B cell (primary cell): ENCODE measurements around the gene COX6B2. TPM values are rescaled to one million over a fixed set of nuclear protein-coding genes. Genes with fewer than 3 reads are reported as not detected.

Experiments
- ATAC-seq: fragments of 200-7000 bp; cut with Tn5 transposase; one replicate; pipeline ENCODE4 v1.10.0; 2021; ENCODE audit warnings: low read depth, mild to moderate bottlenecking, moderate number of reproducible peaks, moderate library complexity
- CTCF ChIA-PET: fragments of 350-600 bp; sonication (Branson Sonifier 250); formaldehyde crosslinking; loops from one replicate; lab custom pipeline; 2021; ENCODE audit warnings: antibody characterized with exemption, inconsistent platforms; lab: Charles Lee
- POLR2A ChIA-PET: fragments of 350-600 bp; sonication (Branson Sonifier 250); formaldehyde crosslinking; loops from one replicate; lab custom pipeline; 2021; ENCODE audit warnings: antibody characterized with exemption; lab: Charles Lee
- DNase-seq: peaks from one replicate; pipeline ENCODE4 v3.0.0; 2013
- H2AFZ ChIP-seq: 2 replicates; pipeline ENCODE4 v1.6.1; 2012; ENCODE audit warnings: mild to moderate bottlenecking, low read depth, low read length; ENCODE audit not compliant: insufficient read depth, poor library complexity, severe bottlenecking
- H3K27ac ChIP-seq, 2 donors: 1 replicate in 1 of 2; 2 replicates in 1 of 2; pipeline ENCODE4 v1.5.1; 2012 to 2013; ENCODE audit warnings: low read length in 2 of 2, mild to moderate bottlenecking in 2 of 2, moderate library complexity in 1 of 2
- H3K27me3 ChIP-seq, 4 experiments: fragments of 200-600 bp in 1 of 4; sonication (generic) in 1 of 4; replicated peaks in 1 of 4; 1 replicate in 2 of 4; 2 replicates in 2 of 4; pipeline versions ENCODE4 v1.6.1 to v1.7.0; 2013 to 2016; ENCODE audit warnings: low read length in 3 of 4, mild to moderate bottlenecking in 2 of 4, mixed read lengths in 1 of 4, moderate library complexity in 1 of 4; ENCODE audit not compliant: insufficient read depth in 4 of 4, control insufficient read depth in 3 of 4; ENCODE audit errors: control extremely low read depth in 1 of 4
- H3K36me3 ChIP-seq, 2 experiments: replicated peaks in 1 of 2; 1 replicate in 1 of 2; 2 replicates in 1 of 2; pipeline versions ENCODE4 v1.6.1 to v1.7.1; 2013; ENCODE audit warnings: low read length in 1 of 2; ENCODE audit not compliant: insufficient read depth in 2 of 2, control insufficient read depth in 1 of 2; ENCODE audit errors: control extremely low read depth in 1 of 2, extremely low read depth in 1 of 2
- H3K4me1 ChIP-seq, 2 donors: fragments of 200-600 bp in 1 of 2; sonication (generic) in 1 of 2; 1 replicate in 1 of 2; 2 replicates in 1 of 2; pipeline versions ENCODE4 v1.5.1 to v1.6.1; 2013 to 2017; ENCODE audit warnings: low read length in 2 of 2; ENCODE audit not compliant: control insufficient read depth in 2 of 2, insufficient read depth in 2 of 2
- H3K4me2 ChIP-seq: replicated peaks from 2 replicates; pipeline ENCODE3; 2012; ENCODE audit warnings: mild to moderate bottlenecking, low read depth, low read length; ENCODE audit not compliant: poor library complexity, severe bottlenecking
- H3K4me3 ChIP-seq, 5 experiments: fragments of 200-600 bp in 1 of 5; sonication (generic) in 1 of 5; 1 replicate in 3 of 5; 2 replicates in 2 of 5; pipeline versions ENCODE4 v1.5.1 to v1.7.0; 2011 to 2016; ENCODE audit warnings: low read length in 4 of 5, mild to moderate bottlenecking in 4 of 5, low read depth in 2 of 5, control low read depth in 1 of 5, moderate library complexity in 1 of 5; ENCODE audit not compliant: insufficient read depth in 1 of 5; ENCODE audit errors: control extremely low read depth in 1 of 5, extremely low read depth in 1 of 5
- H3K79me2 ChIP-seq: fragments of 200-600 bp; sonication (generic); one replicate; pipeline ENCODE4 v1.6.0; 2016; ENCODE audit warnings: low read length; ENCODE audit not compliant: control insufficient read depth, insufficient read depth
- H3K9ac ChIP-seq: fragments of 200-600 bp; sonication (generic); 2 replicates; pipeline ENCODE4 v1.6.1; 2017; ENCODE audit warnings: mild to moderate bottlenecking, low read length, moderate library complexity
- H3K9me3 ChIP-seq, 3 donors: one replicate each; pipeline versions ENCODE4 v1.6.1 to v1.7.1; 2013; ENCODE audit warnings: low read length in 2 of 3; ENCODE audit not compliant: control insufficient read depth in 2 of 3, insufficient read depth in 1 of 3; ENCODE audit errors: control extremely low read depth in 1 of 3
- H4K20me1 ChIP-seq: 2 replicates; pipeline ENCODE4 v1.6.0; 2012; ENCODE audit warnings: mild to moderate bottlenecking, low read length; ENCODE audit not compliant: insufficient read depth, control insufficient read depth, poor library complexity, severe bottlenecking
- H3K27ac Mint-ChIP-seq: one replicate; pipeline ENCODE4 v1.8.0; 2021; ENCODE audit warnings: mixed read lengths
- H3K27me3 Mint-ChIP-seq: one replicate; pipeline ENCODE4 v1.8.0; 2021; ENCODE audit warnings: mixed read lengths
- H3K4me1 Mint-ChIP-seq: one replicate; pipeline ENCODE4 v1.8.0; 2021; ENCODE audit warnings: mixed read lengths
- H3K4me3 Mint-ChIP-seq: one replicate; pipeline ENCODE4 v1.8.0; 2021; ENCODE audit warnings: mixed read lengths
- H3K9me3 Mint-ChIP-seq: one replicate; pipeline ENCODE4 v1.8.0; 2022; ENCODE audit warnings: mixed read lengths; ENCODE audit not compliant: insufficient read depth
- CTCF ChIP-seq: fragments of 200-600 bp; IDR thresholded peaks from one replicate; pipeline ENCODE4 v1.8.0; 2022; ENCODE audit warnings: antibody characterized with exemption, mild to moderate bottlenecking
- EZH2 ChIP-seq: IDR thresholded peaks from 2 replicates; pipeline ENCODE4 v1.6.1; 2012; ENCODE audit warnings: borderline replicate concordance, low read depth, mild to moderate bottlenecking, moderate library complexity, low read length; ENCODE audit not compliant: insufficient read depth, poor library complexity, severe bottlenecking
- WGBS: methylation state at CpG from one replicate; pipeline ENCODE4 v1.1.5; 2013; ENCODE audit warnings: missing lambda C conversion rate; ENCODE audit not compliant: insufficient coverage; 5-methylcytosine and 5-hydroxymethylcytosine counted together
- intact Hi-C: fragments of 100-400 bp; cut with micrococcal nuclease; formaldehyde crosslinking; loops from one replicate; pipeline ENCODE4 v1.10.0; 2022
- polyA plus RNA-seq: library from polyadenylated mRNA; depleted of rRNA; stranded (reverse); fragments of >200 nt; gene quantifications from 2 replicates; pipeline ENCODE4 v1.2.3, GENCODE V29; 2012
- total RNA-seq, 2 donors: library from RNA; stranded (reverse); fragments of 120-200 nt in 1 of 2; gene quantifications; 1 replicate in 1 of 2; 2 replicates in 1 of 2; pipeline versions ENCODE4 v1.2.3 to v1.2.4, GENCODE V29; 2013 to 2022

The COX6B2 gene
- total and polyA plus RNA-seq, 2 donors (not counting 1 experiment from before 2014, with no cell fraction given): not detected

GRCh38 chr19:55348317-55349034, 6.0 kb downstream of the COX6B2 start:
- POLR2A ChIA-PET: interaction anchor here (0.9 kb wide), 1 partner anchor 27 kb away, joined by 4 read pairs; no protein-coding TSS in a partner anchor
- CTCF ChIA-PET: interaction anchor here (0.5 to 1.1 kb wide), 3 partner anchors 9 to 71 kb away, joined by 3 read pairs; partner anchors contain the start of gene KMT5C
- WGBS: 96% methylated on average over 15 of the region's 22 CpGs
- ATAC-seq: no peak
- Histone ChIP-seq H3K4me3 (no peak overlapping the region), H3K36me3 (peaks cover 0 to 4% of the 10 kb centered on the region in 2 experiments), H3K4me2 (no peak overlapping the region), H3K9me3 (peaks cover 0 to under 1% (median 0%) of the 10 kb centered on the region in 3 donors), H3K4me1 (peaks cover 8 to 17% of the 10 kb centered on the region in 2 donors), H3K9ac (no peak overlapping the region), H3K27ac (no peak overlapping the region), H3K79me2 (no peaks in the 10 kb centered on the region), H3K27me3 (peaks cover 0 to 31% (median 13%) of the 10 kb centered on the region in 4 experiments), H2AFZ (no peak overlapping the region), H4K20me1 (no peaks in the 10 kb centered on the region)
- intact Hi-C loops: no loop called here
- no peak for DNase-seq
- Mint-ChIP-seq H3K27ac (no peak overlapping the region), H3K9me3 (no peaks in the 10 kb centered on the region), H3K4me3 (no peak overlapping the region), H3K27me3 (peaks cover 31% of the 10 kb centered on the region), H3K4me1 (peaks cover 14% of the 10 kb centered on the region)
- TF ChIP-seq EZH2 (no peak), CTCF (no peak)

- 94% methylated on average over 2 of the region's 10 CpGs for WGBS
- H3K36me3 ChIP-seq: peaks cover 0 to 10% of the 10 kb centered on the region in 2 experiments
- no peak for DNase-seq
Measured at GRCh38 chr19:55347442-55348009, 7.0 kb downstream of the COX6B2 start.

More at GRCh38 chr19:55347442-55348009, 7.0 kb downstream of the COX6B2 start:
- no peaks in the 10 kb centered on the region for H3K9me3 Mint-ChIP-seq
- Histone ChIP-seq H3K27ac (no peak overlapping the region), H3K27me3 (peaks cover 0 to 21% (median 8%) of the 10 kb centered on the region in 4 experiments), H4K20me1 (no peaks in the 10 kb centered on the region), H3K4me1 (peaks cover 0 to 8% of the 10 kb centered on the region in 2 donors), H3K9ac (no peak overlapping the region), H3K4me2 (no peak overlapping the region), H3K4me3 (no peak overlapping the region), H3K79me2 (no peaks in the 10 kb centered on the region), H2AFZ (no peak overlapping the region), H3K9me3 (no peaks in the 10 kb centered on the region)
- TF ChIP-seq CTCF (no peak), EZH2 (no peak)
- H3K27me3 Mint-ChIP-seq: peaks cover 22% of the 10 kb centered on the region
- POLR2A ChIA-PET: no interaction called here
- no peak overlapping the region for H3K4me3 Mint-ChIP-seq
- H3K27ac Mint-ChIP-seq: no peak overlapping the region
- intact Hi-C loops: no loop called here
- H3K4me1 Mint-ChIP-seq: peaks cover 5% of the 10 kb centered on the region
- ATAC-seq: no peak
- CTCF ChIA-PET: no interaction called here
